Measurements from ENCODE around the gene NPL.

DNA sequence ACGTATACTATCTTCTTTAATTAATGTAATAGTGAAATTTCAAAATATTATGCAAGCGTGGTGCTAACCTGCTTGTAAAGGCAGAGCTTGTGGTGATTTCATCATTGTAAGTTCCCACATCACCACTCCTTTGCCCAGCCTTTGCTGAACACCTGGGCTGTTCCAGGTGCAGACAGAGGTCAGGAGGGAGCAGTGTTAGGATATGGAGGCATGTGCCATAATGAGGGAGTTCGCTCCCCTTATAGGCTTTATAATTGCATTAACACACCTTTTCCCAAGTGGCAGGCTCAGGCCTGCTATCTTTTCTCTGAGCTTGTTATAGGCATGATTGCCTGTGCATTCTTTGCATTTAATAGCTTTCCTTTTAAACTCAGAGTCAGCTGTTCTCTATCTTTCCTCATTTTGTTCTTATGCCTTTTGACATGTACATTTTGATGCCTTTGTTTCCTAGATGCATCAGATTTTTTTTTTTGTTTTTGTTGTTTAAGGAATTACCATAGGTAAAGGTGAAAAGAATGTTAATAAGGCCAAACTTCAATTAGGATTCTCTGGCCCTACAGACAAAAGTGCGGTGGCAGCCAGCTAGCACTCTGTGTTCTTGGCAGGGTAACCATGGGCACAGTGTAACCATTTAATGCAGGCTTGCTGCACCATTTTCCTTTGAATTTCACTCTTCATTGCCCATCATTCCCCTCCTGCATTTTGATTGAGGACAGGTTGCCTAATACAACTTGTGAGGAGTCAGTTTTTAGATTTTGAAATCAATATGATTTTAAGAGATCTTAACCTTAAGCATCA lies 12.6 kb downstream of the NPL start:
- TF ChIP-seq CTCF (IDR thresholded peaks at IDR 0.05; ENCODE audit: borderline replicate concordance, extremely low read depth, low read length, poor library complexity, severe bottlenecking) (no peak), EZH2 (IDR thresholded peaks at IDR 0.05; ENCODE audit: borderline replicate concordance, low read depth, low read length, severe bottlenecking) (no peak)
